GOT3 (cell line): ENCODE data around the gene IGFBP5.

Source experiments
- DNase-seq: peaks from one replicate; lab custom pipeline; 2025; ENCODE audit warnings: mixed read lengths; lab: John Stamatoyannopoulos, UW

Gene IGFBP5

GRCh38 chr2:216643986-216644659 is 51.2 kb downstream of the IGFBP5 start:
- no peak for DNase-seq

- DNase-seq = no peak
These were observed 57.9 kb downstream of the IGFBP5 start for GRCh38 chr2:216637472-216637871.

GRCh38 chr2:216636551-216637450 is 58.5 kb downstream of the IGFBP5 start:
- DNase-seq = no peak

GRCh38 chr2:216635701-216636550 is 59.4 kb downstream of the IGFBP5 start:
- DNase-seq = no peak

- DNase-seq = no peak
These were observed 60.2 kb downstream of the IGFBP5 start for GRCh38 chr2:216635171-216635570.

- no peak for DNase-seq
These were observed 60.8 kb downstream of the IGFBP5 start for GRCh38 chr2:216634370-216635148.

GRCh38 chr2:216633616-216634369 is 61.6 kb downstream of the IGFBP5 start:
- DNase-seq = no peak

GRCh38 chr2:216632952-216633615 is 62.3 kb downstream of the IGFBP5 start, which contains the start of gene IGFBP2:
Gene IGFBP2 (plus strand): TSS chr2:216633420. CDS start chr2:216633524, 104 bp downstream.
- no peak for DNase-seq

GRCh38 chr2:216632346-216632951 is 62.9 kb downstream of the IGFBP5 start:
- DNase-seq = no peak

GRCh38 chr2:216629784-216630183 is 65.6 kb downstream of the IGFBP5 start:
- DNase-seq = no peak

- no peak for DNase-seq
These were observed 68.5 kb downstream of the IGFBP5 start for GRCh38 chr2:216626875-216627245.

- DNase-seq = no peak
These were observed 69.0 kb downstream of the IGFBP5 start for GRCh38 chr2:216626168-216626874.

- DNase-seq = no peak
These were observed 71.1 kb downstream of the IGFBP5 start for GRCh38 chr2:216624251-216624650.

GRCh38 chr2:216622526-216622925 is 72.8 kb downstream of the IGFBP5 start:
- no peak for DNase-seq
